Breast epithelium (tissue), 4 donors: Measurements from ENCODE around the gene KCNC1. TPM values are rescaled to one million over a fixed set of nuclear protein-coding genes. Genes with fewer than 3 reads are reported as not detected.

Source experiments
- DNase-seq, 2 donors: peaks; one replicate each; pipeline ENCODE4 v3.0.0-alpha.2; 2019; ENCODE audit warnings: low spot score in 2 of 2
- H3K27ac ChIP-seq, 2 donors: fragments of 200-600 bp; sonication (generic) in 1 of 2; one replicate each; pipeline ENCODE4 v1.5.1; 2016 to 2019; ENCODE audit warnings: mild to moderate bottlenecking in 1 of 2
- H3K27me3 ChIP-seq, 2 donors: fragments of 200-600 bp; sonication (generic) in 1 of 2; one replicate each; pipeline versions ENCODE4 v1.5.1 to v1.6.0; 2017 to 2019; ENCODE audit warnings: control low read depth in 1 of 2, mild to moderate bottlenecking in 1 of 2
- H3K36me3 ChIP-seq: fragments of 200-600 bp; one replicate; pipeline ENCODE4 v1.5.1; 2019
- H3K4me1 ChIP-seq, 2 donors: fragments of 200-600 bp; sonication (generic); one replicate each; pipeline ENCODE4 v1.5.1; 2016 to 2019; ENCODE audit warnings: control low read depth in 1 of 2
- H3K4me3 ChIP-seq, 3 donors: fragments of 200-600 bp; sonication (generic); 1 replicate in 2 of 3; 2 replicates in 1 of 3; pipeline ENCODE4 v1.5.1; 2016 to 2019; ENCODE audit warnings: mild to moderate bottlenecking in 3 of 3, moderate library complexity in 2 of 3
- H3K9me3 ChIP-seq, 2 donors: fragments of 200-600 bp; sonication (generic) in 1 of 2; one replicate each; pipeline ENCODE4 v1.5.1; 2016 to 2019; ENCODE audit warnings: control low read depth in 1 of 2
- CTCF ChIP-seq, 3 donors: fragments of 450-650 bp; IDR thresholded peaks; one replicate each; pipeline ENCODE4 v1.5.1; 2016 to 2017; ENCODE audit warnings: antibody characterized with exemption in 3 of 3, mild to moderate bottlenecking in 3 of 3, moderate library complexity in 3 of 3
- POLR2A ChIP-seq: fragments of 450-650 bp; IDR thresholded peaks from one replicate; pipeline ENCODE4 v1.6.1; 2016; ENCODE audit warnings: antibody characterized with exemption, mild to moderate bottlenecking, moderate library complexity
- POLR2AphosphoS5 ChIP-seq, 3 donors: sonication (generic); formaldehyde crosslinking; IDR thresholded peaks; one replicate each; pipeline ENCODE4 v1.6.1; 2017; ENCODE audit warnings: antibody characterized with exemption in 3 of 3
- intact Hi-C: fragments of 100-400 bp; cut with DNase I; formaldehyde crosslinking; loops from one replicate; pipeline ENCODE4 v1.15.1; 2023; ENCODE audit warnings: low total_unique reads
- total RNA-seq, 3 donors: library from RNA; depleted of rRNA; stranded (reverse); fragments of >200 nt; gene quantifications; one replicate each; pipeline ENCODE4 v1.1.0, GENCODE V29; 2016

The KCNC1 gene
- total RNA-seq, 3 donors from 2014 or later: 0.15 TPM; not detected in 2

GRCh38 chr11:17762309-17762974 lies 27.9 kb downstream of the KCNC1 start:
- intact Hi-C loops: no loop called here
- Histone ChIP-seq H3K4me1 (no peaks in the 10 kb centered on the region), H3K36me3 (no peaks in the 10 kb centered on the region), H3K4me3 (no peak overlapping the region), H3K27ac (no peak overlapping the region), H3K9me3 (peaks cover 0 to 10% of the 10 kb centered on the region in 2 donors), H3K27me3 (no peaks in the 10 kb centered on the region)
- TF ChIP-seq POLR2A (no peak), POLR2AphosphoS5 (IDR thresholded peaks at IDR 0.05) (no peak), CTCF (IDR thresholded peaks at IDR 0.05) (no peak)
- no peak for DNase-seq

- TF ChIP-seq CTCF (IDR thresholded peaks at IDR 0.05) (no peak), POLR2AphosphoS5 (IDR thresholded peaks at IDR 0.05) (no peak), POLR2A (no peak)
- Histone ChIP-seq H3K4me3 (no peak overlapping the region), H3K36me3 (no peaks in the 10 kb centered on the region), H3K27me3 (no peaks in the 10 kb centered on the region), H3K9me3 (peaks cover 0 to 8% of the 10 kb centered on the region in 2 donors), H3K27ac (no peak overlapping the region), H3K4me1 (no peaks in the 10 kb centered on the region)
- intact Hi-C loops: no loop called here
- no peak for DNase-seq
Observed at GRCh38 chr11:17763244-17763643, 28.7 kb downstream of the KCNC1 start.

GRCh38 chr11:17763703-17764102 lies 29.1 kb downstream of the KCNC1 start:
- no peaks in the 10 kb centered on the region for H3K36me3 ChIP-seq
- DNase-seq: no peak
- no peak overlapping the region for H3K4me3 ChIP-seq
- no peak overlapping the region for H3K27ac ChIP-seq
- H3K27me3 ChIP-seq: no peaks in the 10 kb centered on the region
- intact Hi-C loops: no loop called here
- H3K9me3 ChIP-seq: peaks cover 0 to 4% of the 10 kb centered on the region in 2 donors
- H3K4me1 ChIP-seq: no peaks in the 10 kb centered on the region
- no peak for TF ChIP-seq CTCF (IDR thresholded peaks at IDR 0.05)
- TF ChIP-seq POLR2A: no peak
- no peak for TF ChIP-seq POLR2AphosphoS5 (IDR thresholded peaks at IDR 0.05)

- no peaks in the 10 kb centered on the region for H3K4me1 ChIP-seq
- no peaks in the 10 kb centered on the region for H3K36me3 ChIP-seq
- no peaks in the 10 kb centered on the region for H3K27me3 ChIP-seq
- DNase-seq: no peak
- intact Hi-C loops: no loop called here
- H3K27ac ChIP-seq: no peak overlapping the region
- TF ChIP-seq POLR2AphosphoS5 (IDR thresholded peaks at IDR 0.05) (no peak), POLR2A (no peak), CTCF (IDR thresholded peaks at IDR 0.05) (no peak)
- no peaks in the 10 kb centered on the region for H3K9me3 ChIP-seq
- no peak overlapping the region for H3K4me3 ChIP-seq
Observed at GRCh38 chr11:17764446-17765218, 30.1 kb downstream of the KCNC1 start.
